Sigmoid colon (tissue), 4 donors: ENCODE data around the gene SF3B1.
"Not testable (repeated sequence)": the region's sequence is repeated elsewhere in the genome, so short reads cannot be mapped to it uniquely, and the experiment has no call there.

Experiments used
- CTCF ChIP-seq, 4 experiments: fragments of 450-650 bp in 3 of 4; fragments of 200-600 bp in 1 of 4; IDR thresholded peaks; one replicate each; pipeline ENCODE4 v1.5.1; 2016 to 2019; ENCODE audit warnings: antibody characterized with exemption in 4 of 4, mild to moderate bottlenecking in 3 of 4, moderate library complexity in 2 of 4
- EP300 ChIP-seq, 4 donors: sonication (generic); formaldehyde crosslinking; IDR thresholded peaks; one replicate each; pipeline ENCODE4 v1.6.1; 2017; ENCODE audit warnings: antibody characterized with exemption in 4 of 4
- POLR2A ChIP-seq, 2 donors: fragments of 450-650 bp; IDR thresholded peaks; one replicate each; pipeline ENCODE4 v1.6.1; 2016; ENCODE audit warnings: antibody characterized with exemption in 2 of 2, mild to moderate bottlenecking in 2 of 2, moderate library complexity in 2 of 2
- POLR2AphosphoS5 ChIP-seq, 4 donors: sonication (generic); formaldehyde crosslinking; IDR thresholded peaks; one replicate each; pipeline ENCODE4 v1.6.1; 2017; ENCODE audit warnings: antibody characterized with exemption in 4 of 4

GRCh38 chr2:197484248-197484647, 49.4 kb upstream of the SF3B1 start:
- not testable (repeated sequence) for TF ChIP-seq CTCF, POLR2A, EP300, POLR2AphosphoS5 (IDR thresholded peaks at IDR 0.05)
